ENCODE measurements around the gene MBNL1. TPM values are rescaled to one million over a fixed set of nuclear protein-coding genes. Genes with fewer than 3 reads are reported as not detected.
A peak's percentile ranks its signal among the peaks of the same experiment; 100 is the strongest.

MBNL1 gene
- total and polyA plus RNA-seq, 4 donors, result 17.1 to 110 (median 62.3) TPM

DNA sequence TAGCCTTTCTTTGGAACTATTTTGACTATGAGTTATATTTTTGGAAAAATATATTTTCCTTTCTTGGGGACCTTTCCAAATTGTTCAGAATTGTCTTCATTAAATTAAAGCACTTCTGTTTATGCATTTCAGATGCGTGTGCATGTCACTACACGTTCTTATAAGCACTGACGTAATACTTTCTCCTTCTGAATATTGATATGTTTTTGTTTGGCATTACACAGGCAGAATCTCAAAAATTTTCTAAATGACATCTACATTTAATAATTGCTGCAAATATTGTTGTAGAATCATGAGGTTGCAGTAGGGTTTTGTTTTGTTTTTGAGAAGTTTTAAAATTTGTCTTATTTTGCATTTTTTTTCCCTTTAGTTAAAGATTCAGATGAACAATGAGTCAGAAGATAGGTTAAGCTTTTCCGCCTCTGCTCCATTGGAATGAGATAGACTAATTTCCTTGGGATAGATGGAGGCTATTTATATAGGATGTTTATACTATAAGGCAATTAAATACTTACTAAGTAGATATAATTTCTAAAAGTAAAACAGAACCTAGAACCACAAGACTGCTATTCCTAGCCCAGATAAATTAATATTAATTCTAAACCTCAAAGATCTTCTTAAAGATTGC, 110.8 kb downstream of the MBNL1 start:
- no peak overlapping the region for H3K4me3 ChIP-seq (ENCODE audit: low read depth in 1 of 3, low read length in 3 of 3)
- TF ChIP-seq HNF4A (conservative IDR thresholded peaks at IDR 0.05) (no peak), EGR1 (IDR thresholded peaks at IDR 0.05; ENCODE audit: low read depth in 2 of 2) (no peak), NR2F2 (IDR thresholded peaks at IDR 0.05) (no peak), RXRA (IDR thresholded peaks at IDR 0.05) (no peak), JUND (IDR thresholded peaks at IDR 0.05) (no peak), SP1 (IDR thresholded peaks at IDR 0.05) (no peak), YY1 (IDR thresholded peaks at IDR 0.05) (no peak), GABPA (IDR thresholded peaks at IDR 0.05 in 1 of 2, conservative IDR thresholded peaks at IDR 0.05 in 1 of 2) (no peak), TAF1 (conservative IDR thresholded peaks at IDR 0.05) (no peak), RAD21 (IDR thresholded peaks at IDR 0.05) (no peak), FOXA2 (IDR thresholded peaks at IDR 0.05) (no peak)
- TF ChIP-seq, protein P1, sequence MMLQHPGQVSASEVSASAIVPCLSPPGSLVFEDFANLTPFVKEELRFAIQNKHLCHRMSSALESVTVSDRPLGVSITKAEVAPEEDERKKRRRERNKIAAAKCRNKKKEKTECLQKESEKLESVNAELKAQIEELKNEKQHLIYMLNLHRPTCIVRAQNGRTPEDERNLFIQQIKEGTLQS (IDR thresholded peaks at IDR 0.05), result no peak
- TF ChIP-seq, protein P2, sequence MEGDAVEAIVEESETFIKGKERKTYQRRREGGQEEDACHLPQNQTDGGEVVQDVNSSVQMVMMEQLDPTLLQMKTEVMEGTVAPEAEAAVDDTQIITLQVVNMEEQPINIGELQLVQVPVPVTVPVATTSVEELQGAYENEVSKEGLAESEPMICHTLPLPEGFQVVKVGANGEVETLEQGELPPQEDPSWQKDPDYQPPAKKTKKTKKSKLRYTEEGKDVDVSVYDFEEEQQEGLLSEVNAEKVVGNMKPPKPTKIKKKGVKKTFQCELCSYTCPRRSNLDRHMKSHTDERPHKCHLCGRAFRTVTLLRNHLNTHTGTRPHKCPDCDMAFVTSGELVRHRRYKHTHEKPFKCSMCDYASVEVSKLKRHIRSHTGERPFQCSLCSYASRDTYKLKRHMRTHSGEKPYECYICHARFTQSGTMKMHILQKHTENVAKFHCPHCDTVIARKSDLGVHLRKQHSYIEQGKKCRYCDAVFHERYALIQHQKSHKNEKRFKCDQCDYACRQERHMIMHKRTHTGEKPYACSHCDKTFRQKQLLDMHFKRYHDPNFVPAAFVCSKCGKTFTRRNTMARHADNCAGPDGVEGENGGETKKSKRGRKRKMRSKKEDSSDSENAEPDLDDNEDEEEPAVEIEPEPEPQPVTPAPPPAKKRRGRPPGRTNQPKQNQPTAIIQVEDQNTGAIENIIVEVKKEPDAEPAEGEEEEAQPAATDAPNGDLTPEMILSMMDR (IDR thresholded peaks at IDR 0.05; ENCODE audit: low read depth, low read length, missing input control), result no peak
- TF ChIP-seq, protein P3, sequence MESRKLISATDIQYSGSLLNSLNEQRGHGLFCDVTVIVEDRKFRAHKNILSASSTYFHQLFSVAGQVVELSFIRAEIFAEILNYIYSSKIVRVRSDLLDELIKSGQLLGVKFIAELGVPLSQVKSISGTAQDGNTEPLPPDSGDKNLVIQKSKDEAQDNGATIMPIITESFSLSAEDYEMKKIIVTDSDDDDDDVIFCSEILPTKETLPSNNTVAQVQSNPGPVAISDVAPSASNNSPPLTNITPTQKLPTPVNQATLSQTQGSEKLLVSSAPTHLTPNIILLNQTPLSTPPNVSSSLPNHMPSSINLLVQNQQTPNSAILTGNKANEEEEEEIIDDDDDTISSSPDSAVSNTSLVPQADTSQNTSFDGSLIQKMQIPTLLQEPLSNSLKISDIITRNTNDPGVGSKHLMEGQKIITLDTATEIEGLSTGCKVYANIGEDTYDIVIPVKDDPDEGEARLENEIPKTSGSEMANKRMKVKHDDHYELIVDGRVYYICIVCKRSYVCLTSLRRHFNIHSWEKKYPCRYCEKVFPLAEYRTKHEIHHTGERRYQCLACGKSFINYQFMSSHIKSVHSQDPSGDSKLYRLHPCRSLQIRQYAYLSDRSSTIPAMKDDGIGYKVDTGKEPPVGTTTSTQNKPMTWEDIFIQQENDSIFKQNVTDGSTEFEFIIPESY (IDR thresholded peaks at IDR 0.05), result no peak
- TF ChIP-seq, protein P4, sequence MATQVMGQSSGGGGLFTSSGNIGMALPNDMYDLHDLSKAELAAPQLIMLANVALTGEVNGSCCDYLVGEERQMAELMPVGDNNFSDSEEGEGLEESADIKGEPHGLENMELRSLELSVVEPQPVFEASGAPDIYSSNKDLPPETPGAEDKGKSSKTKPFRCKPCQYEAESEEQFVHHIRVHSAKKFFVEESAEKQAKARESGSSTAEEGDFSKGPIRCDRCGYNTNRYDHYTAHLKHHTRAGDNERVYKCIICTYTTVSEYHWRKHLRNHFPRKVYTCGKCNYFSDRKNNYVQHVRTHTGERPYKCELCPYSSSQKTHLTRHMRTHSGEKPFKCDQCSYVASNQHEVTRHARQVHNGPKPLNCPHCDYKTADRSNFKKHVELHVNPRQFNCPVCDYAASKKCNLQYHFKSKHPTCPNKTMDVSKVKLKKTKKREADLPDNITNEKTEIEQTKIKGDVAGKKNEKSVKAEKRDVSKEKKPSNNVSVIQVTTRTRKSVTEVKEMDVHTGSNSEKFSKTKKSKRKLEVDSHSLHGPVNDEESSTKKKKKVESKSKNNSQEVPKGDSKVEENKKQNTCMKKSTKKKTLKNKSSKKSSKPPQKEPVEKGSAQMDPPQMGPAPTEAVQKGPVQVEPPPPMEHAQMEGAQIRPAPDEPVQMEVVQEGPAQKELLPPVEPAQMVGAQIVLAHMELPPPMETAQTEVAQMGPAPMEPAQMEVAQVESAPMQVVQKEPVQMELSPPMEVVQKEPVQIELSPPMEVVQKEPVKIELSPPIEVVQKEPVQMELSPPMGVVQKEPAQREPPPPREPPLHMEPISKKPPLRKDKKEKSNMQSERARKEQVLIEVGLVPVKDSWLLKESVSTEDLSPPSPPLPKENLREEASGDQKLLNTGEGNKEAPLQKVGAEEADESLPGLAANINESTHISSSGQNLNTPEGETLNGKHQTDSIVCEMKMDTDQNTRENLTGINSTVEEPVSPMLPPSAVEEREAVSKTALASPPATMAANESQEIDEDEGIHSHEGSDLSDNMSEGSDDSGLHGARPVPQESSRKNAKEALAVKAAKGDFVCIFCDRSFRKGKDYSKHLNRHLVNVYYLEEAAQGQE (IDR thresholded peaks at IDR 0.05), result no peak
- no peak overlapping the region for H3K27ac ChIP-seq (ENCODE audit: low read depth in 1 of 2, low read length in 2 of 2)
- no peaks in the 10 kb centered on the region for H3K9me3 ChIP-seq (ENCODE audit: control insufficient read depth in 4 of 4, low read length in 3 of 4)
- no peak for DNase-seq (ENCODE audit: low spot score)
- H3K27me3 ChIP-seq (ENCODE audit: control insufficient read depth in 4 of 4, insufficient read depth in 4 of 4, low read length in 3 of 4), result no peaks in the 10 kb centered on the region
- peaks cover 0 to 4% (median 0%) of the 10 kb centered on the region in 4 donors for H3K36me3 ChIP-seq (ENCODE audit: control insufficient read depth in 4 of 4, insufficient read depth in 3 of 4, low read depth in 1 of 4, low read length in 3 of 4)
- WGBS, result 87% methylated on average over 4 of the region's 4 CpGs
- peak overlapping the region in 1 of 2 donors; percentile 51 for H3K9ac ChIP-seq (ENCODE audit: low read depth in 1 of 2, low read length in 2 of 2)
- peaks cover 0 to 29% (median 25%) of the 10 kb centered on the region in 4 donors for H3K4me1 ChIP-seq (ENCODE audit: control insufficient read depth in 4 of 4, insufficient read depth in 4 of 4, low read length in 3 of 4)

DNA sequence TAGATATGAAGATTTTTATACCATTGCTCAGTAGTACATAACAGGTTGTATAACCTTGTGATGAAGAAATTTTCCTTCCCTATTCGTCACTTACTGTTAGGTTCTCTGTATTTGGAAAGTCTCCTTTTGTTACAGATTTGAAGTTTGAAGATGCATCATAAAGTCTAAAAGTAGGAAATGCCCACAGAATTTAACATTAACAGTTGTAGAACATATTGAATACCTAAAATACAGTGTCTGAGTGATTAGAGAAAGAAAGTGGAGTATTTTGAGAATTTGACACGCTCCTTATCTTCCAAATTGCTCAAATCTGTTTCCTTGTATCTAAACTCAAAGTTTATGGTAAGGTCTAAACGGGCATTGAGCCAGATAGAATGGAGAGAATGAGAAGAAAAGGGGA, 111.3 kb downstream of the MBNL1 start:
- H3K4me1 ChIP-seq (ENCODE audit: control insufficient read depth in 4 of 4, insufficient read depth in 4 of 4, low read length in 3 of 4), result peaks cover 0 to 32% (median 27%) of the 10 kb centered on the region in 4 donors
- no peak for TF ChIP-seq RXRA (IDR thresholded peaks at IDR 0.05)
- peak overlapping the region; percentile 15 to 48 for H3K27ac ChIP-seq (ENCODE audit: low read depth in 1 of 2, low read length in 2 of 2)
- no peak overlapping the region for H3K4me3 ChIP-seq (ENCODE audit: low read depth in 1 of 3, low read length in 3 of 3)
- no peaks in the 10 kb centered on the region for H3K27me3 ChIP-seq (ENCODE audit: control insufficient read depth in 4 of 4, insufficient read depth in 4 of 4, low read length in 3 of 4)
- 58% methylated on average over 3 of the region's 3 CpGs for WGBS
- no peak for DNase-seq (ENCODE audit: low spot score)
- H3K9ac ChIP-seq (ENCODE audit: low read depth in 1 of 2, low read length in 2 of 2), result no peak overlapping the region
- H3K36me3 ChIP-seq (ENCODE audit: control insufficient read depth in 4 of 4, insufficient read depth in 3 of 4, low read depth in 1 of 4, low read length in 3 of 4), result peaks cover 0 to 4% (median 0%) of the 10 kb centered on the region in 4 donors
- no peaks in the 10 kb centered on the region for H3K9me3 ChIP-seq (ENCODE audit: control insufficient read depth in 4 of 4, low read length in 3 of 4)

All from liver (tissue), 9 donors.